Cardiac fibroblast (primary cell): Measurements from ENCODE around the gene SCD5.

Experiments used
- DNase-seq, 2 donors: peaks; one replicate each; pipeline versions ENCODE4 v3.0.0 to v3.0.0-alpha.2; 2010; ENCODE audit warnings: low read depth in 2 of 2
- H3K4me3 ChIP-seq, 2 donors: replicated peaks in 1 of 2; 1 replicate in 1 of 2; 2 replicates in 1 of 2; pipeline ENCODE4 v1.5.1; 2011; ENCODE audit warnings: low read depth in 2 of 2, low read length in 2 of 2, mild to moderate bottlenecking in 2 of 2, moderate library complexity in 1 of 2
- TF ChIP-seq, protein P1 (sequence below): IDR thresholded peaks from one replicate; pipeline ENCODE4 v1.5.1; 2011; ENCODE audit warnings: low read depth, mild to moderate bottlenecking, low read length, inconsistent platforms

SCD5 gene

DNA sequence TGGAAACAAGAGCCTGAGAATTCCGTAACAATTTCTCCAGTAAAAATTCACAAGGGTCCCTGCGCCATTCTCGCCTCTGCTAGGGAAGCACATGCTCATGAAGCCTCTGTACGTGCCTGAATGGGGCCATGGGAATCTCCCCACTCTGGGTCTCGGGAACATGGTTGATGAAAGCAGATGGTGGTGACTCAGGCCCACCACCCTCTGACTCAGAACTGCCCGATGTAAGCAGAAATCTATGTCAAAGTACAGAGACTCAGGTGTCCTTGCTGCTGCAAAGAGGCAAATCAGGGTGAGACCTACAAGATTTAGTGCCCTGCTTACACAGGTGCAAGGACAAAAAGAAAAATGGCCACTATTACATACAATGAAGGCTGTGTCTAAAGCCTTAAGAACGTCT, 65.0 kb downstream of the SCD5 start:
- peak in 1 of 2 donors; percentile 73 for DNase-seq
- no peak overlapping the region for H3K4me3 ChIP-seq
- TF ChIP-seq, protein P1, sequence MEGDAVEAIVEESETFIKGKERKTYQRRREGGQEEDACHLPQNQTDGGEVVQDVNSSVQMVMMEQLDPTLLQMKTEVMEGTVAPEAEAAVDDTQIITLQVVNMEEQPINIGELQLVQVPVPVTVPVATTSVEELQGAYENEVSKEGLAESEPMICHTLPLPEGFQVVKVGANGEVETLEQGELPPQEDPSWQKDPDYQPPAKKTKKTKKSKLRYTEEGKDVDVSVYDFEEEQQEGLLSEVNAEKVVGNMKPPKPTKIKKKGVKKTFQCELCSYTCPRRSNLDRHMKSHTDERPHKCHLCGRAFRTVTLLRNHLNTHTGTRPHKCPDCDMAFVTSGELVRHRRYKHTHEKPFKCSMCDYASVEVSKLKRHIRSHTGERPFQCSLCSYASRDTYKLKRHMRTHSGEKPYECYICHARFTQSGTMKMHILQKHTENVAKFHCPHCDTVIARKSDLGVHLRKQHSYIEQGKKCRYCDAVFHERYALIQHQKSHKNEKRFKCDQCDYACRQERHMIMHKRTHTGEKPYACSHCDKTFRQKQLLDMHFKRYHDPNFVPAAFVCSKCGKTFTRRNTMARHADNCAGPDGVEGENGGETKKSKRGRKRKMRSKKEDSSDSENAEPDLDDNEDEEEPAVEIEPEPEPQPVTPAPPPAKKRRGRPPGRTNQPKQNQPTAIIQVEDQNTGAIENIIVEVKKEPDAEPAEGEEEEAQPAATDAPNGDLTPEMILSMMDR = no peak

DNA sequence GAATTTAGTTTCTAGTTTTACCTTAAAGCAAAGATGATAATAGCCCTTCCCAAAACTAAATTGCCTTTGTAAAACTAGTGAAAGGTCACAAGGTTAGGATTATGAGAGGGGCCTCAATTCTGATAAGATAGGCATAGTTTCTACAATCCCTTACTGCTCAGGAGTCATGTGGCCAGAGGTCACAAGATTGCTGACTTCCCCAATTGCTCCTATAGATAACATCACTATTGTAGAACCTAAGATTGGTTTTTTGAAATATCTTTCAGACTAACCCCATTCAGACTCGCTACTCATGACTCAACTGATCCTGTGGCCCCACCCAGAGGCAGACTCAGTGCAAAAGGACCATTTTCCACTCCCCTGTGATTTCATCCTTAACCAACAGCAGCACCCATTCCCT, 70.3 kb downstream of the SCD5 start:
- TF ChIP-seq, protein P1 = no peak
- DNase-seq = no peak

DNA sequence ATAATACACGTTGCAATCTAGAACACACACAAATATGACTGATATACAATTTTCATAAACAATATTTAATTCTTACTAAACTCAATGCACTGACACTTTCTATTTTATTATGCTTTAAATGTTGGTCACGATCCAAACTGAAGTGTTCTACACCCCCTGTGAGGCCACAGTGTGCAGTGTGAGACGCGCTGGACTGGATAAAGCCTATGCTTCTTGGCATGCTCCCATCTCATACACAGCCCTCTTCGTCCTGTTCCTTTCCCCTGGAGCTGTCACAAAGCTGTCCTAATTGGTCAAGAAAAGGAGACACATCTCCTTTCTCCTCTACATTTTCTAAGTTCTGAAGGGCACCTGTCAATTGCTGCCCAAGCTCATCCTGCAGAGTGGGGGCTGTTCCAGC, 72.0 kb downstream of the SCD5 start:
- DNase-seq = no peak
- no peak overlapping the region for H3K4me3 ChIP-seq
- TF ChIP-seq, protein P1 = no peak

More for the DNA sequence above, 70.3 kb downstream of the SCD5 start:
- no peak overlapping the region for H3K4me3 ChIP-seq

DNA sequence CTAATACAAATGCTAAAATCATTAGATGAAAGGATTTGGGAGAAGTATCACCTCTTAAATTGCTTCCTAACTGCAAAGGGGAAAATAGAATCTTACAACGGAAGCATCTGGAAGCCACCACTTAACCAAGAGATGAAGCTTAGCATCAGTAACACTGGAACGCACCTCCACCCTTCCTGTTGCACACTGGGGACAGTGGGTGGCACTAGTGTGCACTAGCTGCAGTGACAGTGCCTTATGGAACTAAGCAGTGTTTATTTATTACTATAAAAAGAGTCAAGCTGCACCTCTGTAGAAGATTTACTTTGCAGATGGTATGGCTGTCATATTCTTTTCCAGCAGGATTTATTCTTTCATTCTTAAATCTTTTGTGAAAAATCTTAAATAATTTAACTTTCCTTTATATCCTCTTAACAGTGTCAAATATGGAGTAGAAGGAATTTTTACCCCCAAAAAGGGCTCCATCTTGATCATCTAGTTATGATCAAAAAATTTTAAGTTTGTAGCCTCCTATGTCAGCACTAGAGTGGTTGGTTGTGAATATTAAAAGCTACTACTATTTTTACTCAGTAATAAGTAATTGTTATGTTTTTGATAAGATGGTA, 76.7 kb downstream of the SCD5 start:
- H3K4me3 ChIP-seq = no peak overlapping the region
- TF ChIP-seq, protein P1 = peak; percentile 30
- peak in 1 of 2 donors; percentile 33 for DNase-seq

DNA sequence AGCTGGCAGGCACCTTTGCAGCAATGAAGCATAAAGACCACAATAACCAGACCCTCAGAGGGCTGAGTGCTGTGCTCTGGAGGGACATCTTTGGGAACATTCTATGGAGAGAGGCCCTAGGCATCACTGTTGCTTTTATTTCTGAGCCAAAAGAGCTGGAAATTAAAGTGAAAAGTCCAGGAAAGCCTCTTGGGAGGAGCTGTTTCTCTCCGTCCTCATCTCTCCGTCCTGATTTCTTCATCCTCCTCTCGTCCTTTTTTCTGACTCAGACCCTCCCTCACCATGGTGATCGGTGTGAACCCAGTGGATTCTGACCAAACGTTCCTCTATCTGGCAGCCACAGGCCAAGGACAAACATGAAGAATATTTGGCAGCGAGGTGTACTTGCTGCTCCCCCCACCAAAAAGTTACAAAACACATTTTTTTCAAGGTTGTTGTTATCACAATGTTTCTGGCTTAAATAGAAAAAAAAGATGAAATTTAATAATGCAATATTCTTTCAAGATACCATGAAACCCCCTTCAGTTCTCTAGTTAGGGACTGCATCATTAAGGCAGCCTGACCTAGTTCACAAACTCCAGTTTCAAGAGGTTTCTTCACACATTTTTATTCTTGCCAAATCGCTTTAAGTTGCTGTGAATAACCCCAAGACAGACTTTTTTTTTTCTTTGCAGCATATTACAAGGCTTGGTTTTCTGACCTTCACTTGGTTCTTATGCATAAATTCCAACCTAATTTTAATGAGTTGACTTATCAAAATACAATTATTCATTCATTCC, 80.2 kb downstream of the SCD5 start:
- no peak overlapping the region for H3K4me3 ChIP-seq
- peak; percentile 41 to 75 for DNase-seq
- TF ChIP-seq, protein P1 = no peak

DNA sequence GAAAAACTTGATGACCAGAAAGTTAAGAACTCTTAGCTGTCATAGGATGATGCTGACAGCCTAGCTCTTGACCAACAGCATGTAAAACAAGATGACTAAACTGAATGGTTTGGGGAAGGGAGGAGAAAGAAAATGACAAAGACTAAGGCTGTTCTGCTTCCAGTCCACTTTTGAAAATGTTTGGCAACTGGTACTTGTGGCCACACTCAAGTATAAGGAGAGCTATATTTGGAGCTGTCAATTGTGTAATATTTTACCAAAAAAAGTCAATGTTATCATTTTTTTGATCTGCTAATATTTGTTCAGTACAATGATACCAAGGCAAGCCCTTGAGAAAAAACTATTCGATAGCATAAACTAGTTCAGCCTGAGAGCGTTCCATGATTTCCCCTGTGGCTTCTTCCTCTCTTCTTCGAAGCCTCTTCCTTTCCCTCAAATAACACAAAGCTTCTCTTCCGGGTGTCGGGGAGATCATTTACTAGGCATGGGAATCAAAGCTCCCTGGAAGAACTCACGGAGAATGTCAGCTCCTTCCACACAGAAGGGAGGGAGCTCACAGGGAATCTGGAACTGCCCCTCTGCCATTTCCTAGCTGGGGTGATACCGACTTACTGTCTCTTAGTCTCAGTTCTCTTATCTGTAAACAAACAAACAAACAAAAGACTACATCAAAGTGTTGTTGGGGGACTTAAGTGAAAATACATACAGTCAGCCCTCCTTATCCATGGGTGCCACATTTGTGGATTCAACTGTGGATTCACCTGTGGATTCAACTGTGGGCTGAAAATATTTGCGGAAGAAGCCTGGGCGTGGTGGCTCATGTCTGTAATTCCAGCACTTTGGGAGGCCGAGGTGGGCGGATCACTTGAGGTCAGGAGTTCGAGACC, 82.6 kb downstream of the SCD5 start:
- DNase-seq = peak; percentile 60 to 78
- H3K4me3 ChIP-seq = no peak overlapping the region
- TF ChIP-seq, protein P1 = no peak
